C4-2B (cell line): ENCODE results near the gene ATAD3A.

Experiments
- ZFX ChIP-seq: fragments of 450-650 bp; IDR thresholded peaks from 2 replicates; pipeline ENCODE4 v1.6.1; 2017
- TF ChIP-seq, protein P1 (sequence below): fragments of 450-650 bp; conservative IDR thresholded peaks from 2 replicates; pipeline ENCODE4 v1.5.1; 2017; ENCODE audit warnings: mild to moderate bottlenecking

DNA sequence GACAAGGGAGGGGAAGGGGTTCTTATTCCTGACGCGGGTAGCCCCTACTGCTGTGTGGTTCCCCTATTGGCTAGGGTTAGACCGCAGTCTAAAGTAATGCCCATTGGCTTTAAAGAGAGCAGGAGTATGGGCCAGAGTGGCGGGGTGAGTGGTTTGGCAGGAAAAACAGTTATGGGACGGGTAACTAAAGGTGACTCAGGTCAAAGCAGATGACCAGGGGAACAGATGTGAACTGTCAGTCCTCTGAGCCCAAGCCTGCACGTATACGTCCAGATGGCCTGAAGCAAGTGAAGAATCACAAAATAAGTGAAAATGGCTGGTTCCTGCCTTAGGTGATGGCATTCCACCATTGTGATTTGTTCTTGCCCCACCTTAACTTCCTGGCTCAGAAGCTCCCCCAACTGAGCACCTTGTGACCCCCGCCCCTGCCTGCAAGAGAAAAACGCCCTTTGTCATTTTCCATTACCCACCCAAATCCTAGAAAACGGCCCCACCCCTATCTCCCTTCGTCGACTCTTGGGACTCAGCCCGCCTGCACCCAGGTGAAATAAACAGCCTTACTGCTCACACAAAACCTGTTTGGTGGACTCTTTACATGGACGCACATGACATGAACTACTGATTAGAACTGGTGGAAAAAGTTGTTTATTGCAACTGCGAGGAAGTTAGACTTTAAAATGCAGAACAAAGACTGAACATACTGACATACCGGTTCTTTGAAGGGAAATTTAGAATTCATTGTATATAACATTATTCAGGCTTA lies 41.2 kb upstream of the ATAD3A start:
- TF ChIP-seq, protein P1, sequence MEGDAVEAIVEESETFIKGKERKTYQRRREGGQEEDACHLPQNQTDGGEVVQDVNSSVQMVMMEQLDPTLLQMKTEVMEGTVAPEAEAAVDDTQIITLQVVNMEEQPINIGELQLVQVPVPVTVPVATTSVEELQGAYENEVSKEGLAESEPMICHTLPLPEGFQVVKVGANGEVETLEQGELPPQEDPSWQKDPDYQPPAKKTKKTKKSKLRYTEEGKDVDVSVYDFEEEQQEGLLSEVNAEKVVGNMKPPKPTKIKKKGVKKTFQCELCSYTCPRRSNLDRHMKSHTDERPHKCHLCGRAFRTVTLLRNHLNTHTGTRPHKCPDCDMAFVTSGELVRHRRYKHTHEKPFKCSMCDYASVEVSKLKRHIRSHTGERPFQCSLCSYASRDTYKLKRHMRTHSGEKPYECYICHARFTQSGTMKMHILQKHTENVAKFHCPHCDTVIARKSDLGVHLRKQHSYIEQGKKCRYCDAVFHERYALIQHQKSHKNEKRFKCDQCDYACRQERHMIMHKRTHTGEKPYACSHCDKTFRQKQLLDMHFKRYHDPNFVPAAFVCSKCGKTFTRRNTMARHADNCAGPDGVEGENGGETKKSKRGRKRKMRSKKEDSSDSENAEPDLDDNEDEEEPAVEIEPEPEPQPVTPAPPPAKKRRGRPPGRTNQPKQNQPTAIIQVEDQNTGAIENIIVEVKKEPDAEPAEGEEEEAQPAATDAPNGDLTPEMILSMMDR = no peak
- no peak for TF ChIP-seq ZFX
